Mammary epithelial cell (primary cell): ENCODE measurements around the gene SHB.

Source experiments
- EZH2 ChIP-seq: IDR thresholded peaks from 2 replicates; pipeline ENCODE4 v1.6.1; 2012; ENCODE audit warnings: low read length, inconsistent platforms, borderline replicate concordance
- TF ChIP-seq, protein P1 (sequence below), 2 donors: IDR thresholded peaks in 1 of 2; conservative IDR thresholded peaks in 1 of 2; 2 replicates each; pipeline ENCODE4 v1.5.1; 2011 to 2012; ENCODE audit warnings: inconsistent platforms in 2 of 2, low read length in 2 of 2, mild to moderate bottlenecking in 2 of 2, control low read depth in 1 of 2, low read depth in 1 of 2; ENCODE audit not compliant: insufficient read depth in 1 of 2; ENCODE audit errors: extremely low read depth in 1 of 2

DNA sequence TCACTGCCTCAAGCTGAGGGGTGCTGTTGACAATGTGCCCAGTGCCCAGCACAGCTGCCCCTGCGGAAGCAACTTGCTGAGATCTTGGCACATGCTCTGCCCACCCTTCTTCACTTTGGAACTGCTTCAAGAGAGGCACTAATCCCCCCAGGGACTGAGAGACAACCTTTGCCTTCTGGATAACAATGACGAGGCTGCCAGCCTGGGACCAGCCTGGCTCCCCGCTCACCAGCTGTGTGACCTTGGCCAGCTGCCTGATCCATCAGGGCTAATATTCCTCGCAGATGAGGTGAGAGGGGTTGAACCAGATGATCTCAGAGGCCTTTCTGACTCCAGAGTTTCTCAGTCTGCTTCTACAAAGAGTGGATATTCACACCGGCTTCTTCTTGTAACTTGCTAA is 81.0 kb downstream of the SHB start:
- TF ChIP-seq, protein P1, sequence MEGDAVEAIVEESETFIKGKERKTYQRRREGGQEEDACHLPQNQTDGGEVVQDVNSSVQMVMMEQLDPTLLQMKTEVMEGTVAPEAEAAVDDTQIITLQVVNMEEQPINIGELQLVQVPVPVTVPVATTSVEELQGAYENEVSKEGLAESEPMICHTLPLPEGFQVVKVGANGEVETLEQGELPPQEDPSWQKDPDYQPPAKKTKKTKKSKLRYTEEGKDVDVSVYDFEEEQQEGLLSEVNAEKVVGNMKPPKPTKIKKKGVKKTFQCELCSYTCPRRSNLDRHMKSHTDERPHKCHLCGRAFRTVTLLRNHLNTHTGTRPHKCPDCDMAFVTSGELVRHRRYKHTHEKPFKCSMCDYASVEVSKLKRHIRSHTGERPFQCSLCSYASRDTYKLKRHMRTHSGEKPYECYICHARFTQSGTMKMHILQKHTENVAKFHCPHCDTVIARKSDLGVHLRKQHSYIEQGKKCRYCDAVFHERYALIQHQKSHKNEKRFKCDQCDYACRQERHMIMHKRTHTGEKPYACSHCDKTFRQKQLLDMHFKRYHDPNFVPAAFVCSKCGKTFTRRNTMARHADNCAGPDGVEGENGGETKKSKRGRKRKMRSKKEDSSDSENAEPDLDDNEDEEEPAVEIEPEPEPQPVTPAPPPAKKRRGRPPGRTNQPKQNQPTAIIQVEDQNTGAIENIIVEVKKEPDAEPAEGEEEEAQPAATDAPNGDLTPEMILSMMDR (conservative IDR thresholded peaks at IDR 0.05 in 1 of 2, IDR thresholded peaks at IDR 0.05 in 1 of 2; ENCODE audit: extremely low read depth in 1 of 2, insufficient read depth in 1 of 2, low read depth in 1 of 2, low read length in 2 of 2) = no peak
- no peak for TF ChIP-seq EZH2
